IMR-90 (cell line): ENCODE measurements around the gene FLT4. TPM values are rescaled to one million over a fixed set of nuclear protein-coding genes. Genes with fewer than 3 reads are reported as not detected.

Experiments used
- ATAC-seq: fragments of 200-7000 bp; cut with Tn5 transposase; 2 replicates; pipeline ENCODE4 v1.9.1; 2020; ENCODE audit warnings: low read depth, mild to moderate bottlenecking, moderate library complexity
- BruUV-seq: library from RNA; stranded (reverse); fragments of 400-500 nt; replicated peaks from 2 replicates; lab custom pipeline; 2021; lab: Mats Ljungman, UMichigan
- CTCF ChIA-PET: fragments of 300-600 bp; formaldehyde crosslinking; extraction: SDS; loops from one replicate; lab custom pipeline; 2021; ENCODE audit warnings: antibody characterized with exemption; lab: Yijun Ruan, JAX
- POLR2A ChIA-PET: fragments of 300-600 bp; sonication (Branson Sonifier 250); formaldehyde crosslinking; loops from one replicate; lab custom pipeline; 2022; ENCODE audit warnings: antibody characterized with exemption; ENCODE audit not compliant: unreplicated experiment; lab: Charles Lee
- DNase-seq: peaks from one replicate; pipeline ENCODE4 v3.0.0; 2013
- H2AFZ ChIP-seq: replicated peaks from 2 replicates; pipeline ENCODE3; 2013; ENCODE audit warnings: low read length, mild to moderate bottlenecking; ENCODE audit not compliant: poor library complexity
- H2AK5ac ChIP-seq: 2 replicates; pipeline ENCODE4 v1.6.1; 2013; ENCODE audit warnings: low read depth, low read length, inconsistent platforms
- H2AK9ac ChIP-seq: replicated peaks from 2 replicates; pipeline ENCODE3; 2013; ENCODE audit warnings: mild to moderate bottlenecking, low read depth, low read length, moderate library complexity; ENCODE audit not compliant: poor library complexity
- H2BK120ac ChIP-seq: 2 replicates; pipeline ENCODE4 v1.6.1; 2013; ENCODE audit warnings: low read depth, low read length, inconsistent platforms
- H2BK15ac ChIP-seq: 3 replicates; pipeline ENCODE4 v1.6.1; 2013; ENCODE audit warnings: low read depth, low read length, inconsistent platforms
- H2BK20ac ChIP-seq: 2 replicates; pipeline ENCODE4 v1.6.1; 2013; ENCODE audit warnings: low read depth, mild to moderate bottlenecking, inconsistent platforms, low read length, moderate library complexity
- H2BK5ac ChIP-seq: 2 replicates; pipeline ENCODE4 v1.6.1; 2013; ENCODE audit warnings: mild to moderate bottlenecking, low read depth, low read length, inconsistent platforms; ENCODE audit not compliant: poor library complexity, severe bottlenecking
- H3K14ac ChIP-seq: replicated peaks from 2 replicates; pipeline ENCODE4 v1.6.1; 2013; ENCODE audit warnings: low read depth, low read length, inconsistent platforms
- H3K18ac ChIP-seq: 2 replicates; pipeline ENCODE4 v1.6.1; 2013; ENCODE audit warnings: low read depth, low read length, control low read depth
- H3K23ac ChIP-seq: 2 replicates; pipeline ENCODE4 v1.6.1; 2013; ENCODE audit warnings: low read depth, low read length, inconsistent platforms
- H3K27ac ChIP-seq: 2 replicates; pipeline ENCODE4 v1.5.1; 2013; ENCODE audit warnings: mild to moderate bottlenecking, control low read depth, low read length; ENCODE audit not compliant: insufficient read depth
- H3K27me3 ChIP-seq: 2 replicates; pipeline ENCODE4 v1.6.1; 2013; ENCODE audit warnings: low read length; ENCODE audit not compliant: control insufficient read depth, insufficient read depth
- H3K36me3 ChIP-seq: 2 replicates; pipeline ENCODE4 v1.6.1; 2013; ENCODE audit warnings: low read length, mixed read lengths; ENCODE audit not compliant: control insufficient read depth, insufficient read depth
- H3K4ac ChIP-seq: 2 replicates; pipeline ENCODE4 v1.6.1; 2013; ENCODE audit warnings: low read depth, low read length, inconsistent platforms
- H3K4me1 ChIP-seq: 2 replicates; pipeline ENCODE4 v1.6.1; 2013; ENCODE audit warnings: low read length, mixed read lengths; ENCODE audit not compliant: control insufficient read depth, insufficient read depth
- H3K4me2 ChIP-seq: 2 replicates; pipeline ENCODE4 v1.6.1; 2013; ENCODE audit warnings: low read depth, mild to moderate bottlenecking, control low read depth, low read length, moderate library complexity
- H3K4me3 ChIP-seq: 2 replicates; pipeline ENCODE4 v1.5.1; 2013; ENCODE audit warnings: low read depth, mild to moderate bottlenecking, control low read depth, low read length, moderate library complexity; ENCODE audit not compliant: insufficient read depth
- H3K56ac ChIP-seq: 2 replicates; pipeline ENCODE4 v1.6.1; 2013; ENCODE audit warnings: low read length, inconsistent platforms; ENCODE audit not compliant: insufficient read depth; ENCODE audit errors: extremely low read depth
- H3K79me1 ChIP-seq, 2 experiments: 2 replicates each; pipeline ENCODE4 v1.6.1; 2013; ENCODE audit warnings: low read length in 2 of 2, inconsistent platforms in 1 of 2, low read depth in 1 of 2
- H3K9ac ChIP-seq: 2 replicates; pipeline ENCODE4 v1.6.1; 2013; ENCODE audit warnings: low read depth, low read length, control low read depth
- H3K9me1 ChIP-seq: 2 replicates; pipeline ENCODE4 v1.6.1; 2013; ENCODE audit warnings: low read length, inconsistent platforms; ENCODE audit not compliant: insufficient read depth
- H3K9me3 ChIP-seq: 2 replicates; pipeline ENCODE4 v1.6.1; 2013; ENCODE audit warnings: low read length; ENCODE audit not compliant: control insufficient read depth, insufficient read depth
- H4K20me1 ChIP-seq: 2 replicates; pipeline ENCODE4 v1.6.1; 2013; ENCODE audit warnings: low read length, inconsistent platforms; ENCODE audit not compliant: insufficient read depth
- H4K5ac ChIP-seq: 2 replicates; pipeline ENCODE4 v1.6.1; 2013; ENCODE audit warnings: mild to moderate bottlenecking, low read depth, low read length, control low read depth
- H4K8ac ChIP-seq, 2 experiments: 2 replicates each; pipeline ENCODE4 v1.6.1; 2013; ENCODE audit warnings: low read depth in 2 of 2, low read length in 2 of 2, control low read depth in 1 of 2, inconsistent platforms in 1 of 2
- H4K91ac ChIP-seq: 2 replicates; pipeline ENCODE4 v1.6.1; 2013; ENCODE audit warnings: low read depth, low read length, inconsistent platforms; ENCODE audit not compliant: insufficient read depth
- FOS ChIP-seq: fragments of 150-350 bp; IDR thresholded peaks from 2 replicates; pipeline ENCODE4 v1.6.1; 2016; ENCODE audit warnings: low read depth, low read length
- MAFK ChIP-seq: IDR thresholded peaks from 2 replicates; pipeline ENCODE4 v1.6.1; 2012; ENCODE audit warnings: low read depth, low read length, improper control_type of control experiment
- SMC3 ChIP-seq: fragments of 150-350 bp; IDR thresholded peaks from 2 replicates; pipeline ENCODE4 v1.6.1; 2016; ENCODE audit warnings: low read depth, mild to moderate bottlenecking, antibody characterized with exemption, low read length, moderate library complexity
- WGBS, 2 experiments: methylation state at CpG; one replicate each; pipeline versions ENCODE4 v1.1.5 to v1.1.7; 2013; ENCODE audit warnings: missing lambda C conversion rate in 2 of 2; ENCODE audit not compliant: insufficient read length in 1 of 2; ENCODE audit errors: extremely low coverage in 2 of 2; 5-methylcytosine and 5-hydroxymethylcytosine counted together
- dilution Hi-C: fragments of 300-500 bp; cut with HindIII; formaldehyde crosslinking; loops from one replicate; pipeline ENCODE4 v1.14.3; 2018; ENCODE audit warnings: low sequenced_read_pairs; ENCODE audit not compliant: unreplicated experiment
- in situ Hi-C: fragments of 300-500 bp; cut with MboI; formaldehyde crosslinking; loops from 3 replicates; pipeline ENCODE4 v1.14.3; 2019; ENCODE audit warnings: low sequenced_read_pairs, inconsistent platforms, mixed read lengths
- intact Hi-C: fragments of 100-400 bp; cut with micrococcal nuclease; formaldehyde crosslinking; loops from 2 replicates; pipeline ENCODE4 v1.10.0; 2022
- polyA plus RNA-seq, 3 experiments: library from polyadenylated mRNA; depleted of rRNA; stranded (reverse); fragments of >200 nt; gene quantifications; 2 replicates each; pipeline ENCODE4 v1.2.3, GENCODE V29; 2012; ENCODE audit warnings: low replicate concordance in 1 of 3
- total RNA-seq: library from RNA; depleted of rRNA; stranded (reverse); fragments of >200 nt; gene quantifications from 2 replicates; pipeline ENCODE4 v1.2.3, GENCODE V29; 2012

Gene FLT4
- total and polyA plus RNA-seq, 2 of the 4 experiments (the other 2 are of a cell fraction): under 0.01 to 0.07 TPM

- no peaks in the 10 kb centered on the region for H3K27me3 ChIP-seq
- POLR2A ChIA-PET: no interaction called here
- CTCF ChIA-PET: interaction anchor here (1.1 to 1.2 kb wide), 2 partner anchors 8 to 14 kb away, joined by 3 read pairs; no protein-coding TSS in a partner anchor
- dilution Hi-C loops: no loop called here
- no peak overlapping the region for H4K5ac ChIP-seq
- no peak overlapping the region for H2AK5ac ChIP-seq
- no peak overlapping the region for H2AK9ac ChIP-seq
- no peak overlapping the region for H3K18ac ChIP-seq
- no peak overlapping the region for H2BK5ac ChIP-seq
- H3K4ac ChIP-seq: no peak overlapping the region
- no CpG with 5 or more reads among the region's 2 CpGs for WGBS, 2 experiments
- ATAC-seq (no peak), DNase-seq (peak; percentile 17)
- TF ChIP-seq FOS (no peak), SMC3 (no peak), MAFK (no peak)
- intact Hi-C loops: no loop called here
- no peak overlapping the region for H4K91ac ChIP-seq
- BruUV-seq: no TSS peak
- H3K4me3 ChIP-seq: no peak overlapping the region
- no peak overlapping the region for H3K23ac ChIP-seq
- peaks cover 22% of the 10 kb centered on the region for H3K36me3 ChIP-seq
- H3K27ac ChIP-seq: no peak overlapping the region
- H4K20me1 ChIP-seq: no peaks in the 10 kb centered on the region; the same call in none of the 2 replicates
- H3K9me3 ChIP-seq: no peaks in the 10 kb centered on the region
- H3K4me1 ChIP-seq: no peaks in the 10 kb centered on the region
- H2AFZ ChIP-seq: no peak overlapping the region
- H4K8ac ChIP-seq: no peak overlapping the region
- no peak overlapping the region for H2BK20ac ChIP-seq
- no peak overlapping the region for H2BK120ac ChIP-seq
- H3K4me2 ChIP-seq: no peak overlapping the region
- in situ Hi-C loops: no loop called here
- no peak overlapping the region for H3K9ac ChIP-seq
- peaks cover 0 to 3% of the 10 kb centered on the region in 2 experiments; a peak in 2 of 4 replicates for H3K79me1 ChIP-seq
- no peak overlapping the region for H2BK15ac ChIP-seq
- no peak overlapping the region for H3K56ac ChIP-seq
- no peak overlapping the region for H3K14ac ChIP-seq
- H3K9me1 ChIP-seq: peaks cover 4% of the 10 kb centered on the region; the same call in 1 of the 2 replicates
These were observed 73.8 kb downstream of the FLT4 start for GRCh38 chr5:180575571-180575970.
